Myocyte (in vitro differentiated cells): Measurements from ENCODE around the gene EFHB. TPM values are rescaled to one million over a fixed set of nuclear protein-coding genes. Genes with fewer than 3 reads are reported as not detected.
"Not testable (repeated sequence)": the region's sequence is repeated elsewhere in the genome, so short reads cannot be mapped to it uniquely, and the experiment has no call there.

ENCODE experiments used
- DNase-seq: peaks from one replicate; pipeline ENCODE4 v3.0.0-alpha.2; 2012; ENCODE audit warnings: low read depth
- total RNA-seq: library from RNA; depleted of rRNA; stranded (reverse); fragments of >200 nt; gene quantifications from 2 replicates; pipeline ENCODE4 v1.2.3, GENCODE V29; 2014

EFHB gene
- total RNA-seq, 1 donor from 2014 or later, result not detected

DNA sequence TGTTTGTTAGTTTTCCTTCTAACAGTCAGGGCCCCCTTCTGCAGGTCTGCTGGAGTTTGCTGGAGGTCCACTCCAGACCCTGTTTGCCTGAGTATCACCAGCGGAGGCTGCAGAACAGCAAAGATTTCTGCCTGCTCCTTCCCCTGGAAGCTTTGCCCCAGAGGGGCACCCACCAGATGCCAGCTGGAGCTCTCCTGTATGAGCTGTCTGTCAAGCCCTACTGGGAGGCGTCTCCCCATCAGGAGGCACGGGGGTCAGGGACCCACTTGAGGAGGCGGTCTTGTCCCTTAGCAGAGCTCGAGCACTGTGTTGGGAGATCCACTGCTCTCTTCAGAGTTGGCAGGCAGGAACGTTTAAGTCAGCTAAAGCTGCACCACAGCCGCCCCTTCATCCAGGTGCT is 87.4 kb downstream of the EFHB start:
- DNase-seq, result not testable (repeated sequence)

Other genes with a start within 250 kb of the EFHB start
- gene RAB5A, start 12.9 kb upstream of the EFHB start, total RNA-seq, result 58.1 and 58.5 TPM in 2 replicates
- gene PP2D1, start 78.0 kb upstream of the EFHB start, total RNA-seq, result not detected in 2 replicates
- 25.3 and 26.6 TPM in 2 replicates for gene KAT2B, start 106.2 kb upstream of the EFHB start, total RNA-seq